Stomach smooth muscle (tissue), 2 donors: ENCODE measurements around the gene UGT3A2.
"Not testable (repeated sequence)": the region's sequence is repeated elsewhere in the genome, so short reads cannot be mapped to it uniquely, and the experiment has no call there.

Experiments
- H3K27ac ChIP-seq: one replicate; pipeline ENCODE4 v1.7.0; 2013; ENCODE audit warnings: mild to moderate bottlenecking, low read length, inconsistent platforms
- H3K27me3 ChIP-seq, 2 donors: one replicate each; pipeline ENCODE4 v1.7.0; 2013; ENCODE audit warnings: low read length in 2 of 2; ENCODE audit not compliant: insufficient read depth in 2 of 2, control insufficient read depth in 1 of 2
- H3K36me3 ChIP-seq, 2 donors: one replicate each; pipeline ENCODE4 v1.7.0; 2013; ENCODE audit warnings: low read length in 2 of 2; ENCODE audit not compliant: control insufficient read depth in 2 of 2, insufficient read depth in 2 of 2
- H3K4me1 ChIP-seq: one replicate; pipeline ENCODE4 v1.7.0; 2013; ENCODE audit warnings: low read length; ENCODE audit not compliant: control insufficient read depth, insufficient read depth
- H3K4me3 ChIP-seq, 2 donors: one replicate each; pipeline ENCODE4 v1.7.0; 2013; ENCODE audit warnings: low read length in 2 of 2
- H3K9ac ChIP-seq, 2 donors: one replicate each; pipeline ENCODE4 v1.7.0; 2013; ENCODE audit warnings: low read length in 2 of 2, mild to moderate bottlenecking in 1 of 2
- H3K9me3 ChIP-seq, 2 donors: one replicate each; pipeline ENCODE4 v1.7.0; 2013; ENCODE audit warnings: low read length in 2 of 2; ENCODE audit not compliant: control insufficient read depth in 2 of 2
- donor health status: healthy.
- donor health status: Pancreatic carcinoma.

The UGT3A2 gene

GRCh38 chr5:36052538-36052937, 14.1 kb downstream of the UGT3A2 start:
- Histone ChIP-seq H3K36me3 (no peaks in the 10 kb centered on the region), H3K9me3 (no peaks in the 10 kb centered on the region), H3K4me3 (no peak overlapping the region), H3K27ac (no peak overlapping the region), H3K4me1 (no peaks in the 10 kb centered on the region), H3K27me3 (no peaks in the 10 kb centered on the region), H3K9ac (no peak overlapping the region)

DNA sequence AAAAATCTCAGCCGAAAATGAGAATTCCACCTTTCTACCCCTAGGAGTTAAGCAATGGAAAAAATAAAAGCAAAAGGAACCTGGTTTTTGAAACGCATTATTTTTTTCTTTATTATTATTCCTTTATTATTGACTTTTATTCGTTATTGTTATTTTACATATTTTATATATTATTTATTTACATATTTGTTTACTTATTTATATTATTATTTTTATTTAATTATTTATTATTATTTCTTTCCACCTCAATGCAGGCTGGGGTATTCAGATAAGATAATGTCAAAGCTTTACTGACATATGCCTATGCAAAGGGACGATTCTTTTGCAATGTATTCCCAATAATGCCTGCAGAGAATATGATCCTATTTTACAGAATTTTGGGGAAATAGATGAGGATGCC, 16.7 kb downstream of the UGT3A2 start:
- no peak overlapping the region for H3K27ac ChIP-seq
- H3K4me1 ChIP-seq, result no peaks in the 10 kb centered on the region
- no peaks in the 10 kb centered on the region for H3K27me3 ChIP-seq
- H3K9ac ChIP-seq, result no peak overlapping the region
- H3K36me3 ChIP-seq, result no peaks in the 10 kb centered on the region
- no peaks in the 10 kb centered on the region for H3K9me3 ChIP-seq
- no peak overlapping the region for H3K4me3 ChIP-seq

GRCh38 chr5:36047384-36048160, 19.1 kb downstream of the UGT3A2 start:
- H3K27me3 ChIP-seq, result no peaks in the 10 kb centered on the region
- H3K4me3 ChIP-seq, result no peak overlapping the region
- H3K9me3 ChIP-seq, result no peaks in the 10 kb centered on the region
- no peaks in the 10 kb centered on the region for H3K36me3 ChIP-seq
- H3K9ac ChIP-seq, result no peak overlapping the region
- H3K4me1 ChIP-seq, result no peaks in the 10 kb centered on the region
- H3K27ac ChIP-seq, result no peak overlapping the region

- Histone ChIP-seq H3K27ac (no peak overlapping the region), H3K27me3 (no peaks in the 10 kb centered on the region), H3K9me3 (no peaks in the 10 kb centered on the region), H3K9ac (no peak overlapping the region), H3K4me1 (no peaks in the 10 kb centered on the region), H3K36me3 (no peaks in the 10 kb centered on the region), H3K4me3 (no peak overlapping the region)
Measured at GRCh38 chr5:36045895-36046294, 20.8 kb downstream of the UGT3A2 start.

DNA sequence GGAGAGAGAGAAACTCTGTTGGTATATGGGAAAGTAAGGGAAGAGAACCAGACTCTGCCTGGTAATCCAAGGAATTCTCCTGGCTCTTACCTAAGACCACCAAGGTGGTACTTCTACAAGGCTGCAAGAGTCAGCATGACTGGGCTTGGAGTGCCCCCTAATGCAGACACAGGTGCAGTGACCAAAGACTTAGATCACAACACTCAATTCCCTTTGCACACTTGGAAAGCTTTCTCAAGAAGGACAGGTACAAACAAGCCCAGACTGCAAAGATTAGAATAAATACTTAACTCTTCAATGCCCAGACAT, 25.2 kb downstream of the UGT3A2 start:
- Histone ChIP-seq H3K36me3 (no peaks in the 10 kb centered on the region), H3K27me3 (no peaks in the 10 kb centered on the region), H3K4me1 (no peaks in the 10 kb centered on the region), H3K4me3 (no peak overlapping the region), H3K9me3 (peaks cover 0 to 4% of the 10 kb centered on the region in 2 donors), H3K27ac (no peak overlapping the region), H3K9ac (no peak overlapping the region)

DNA sequence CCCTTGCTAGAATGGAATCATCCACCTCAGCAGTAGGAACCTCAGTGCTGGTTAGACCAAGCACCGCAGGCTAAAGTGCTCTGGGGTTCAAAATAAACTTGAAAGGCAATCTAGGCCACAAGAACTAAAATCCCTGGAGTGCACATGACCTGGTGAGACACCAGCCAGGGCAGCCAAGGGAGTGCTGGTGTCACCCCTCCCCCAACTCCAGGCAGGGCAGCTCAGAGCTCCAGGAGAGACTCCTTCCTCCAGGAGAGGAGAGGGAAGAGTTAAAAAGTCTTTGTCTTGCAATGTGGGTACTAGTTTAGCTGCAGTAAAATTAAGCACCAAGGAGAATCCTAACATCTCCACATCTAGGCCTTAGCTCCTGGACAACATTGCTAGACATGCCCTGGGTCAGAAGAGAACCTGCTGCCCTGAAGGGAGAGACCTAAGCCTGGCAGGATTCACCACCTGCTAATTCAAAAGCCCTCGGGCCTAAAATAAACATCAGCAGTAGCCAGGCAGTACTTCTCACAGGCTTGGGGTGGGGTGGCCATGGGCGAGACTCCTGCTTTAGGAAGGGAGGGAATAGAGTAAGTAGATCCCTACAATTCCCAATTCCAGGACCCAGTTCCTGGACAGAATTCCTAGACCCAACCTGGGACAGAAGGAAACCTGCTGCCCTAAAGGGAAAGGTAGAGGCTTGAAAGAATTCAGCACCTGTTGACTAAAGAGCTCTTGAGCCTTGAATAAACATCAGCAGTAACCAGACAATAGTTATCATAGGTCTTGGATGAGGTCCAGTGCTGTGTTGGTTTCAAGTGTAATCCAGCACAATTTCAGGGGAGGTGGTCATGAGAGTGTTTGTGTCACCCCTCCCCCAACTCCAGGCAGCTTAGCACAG, 25.8 kb downstream of the UGT3A2 start:
- no peak overlapping the region for H3K27ac ChIP-seq
- H3K36me3 ChIP-seq, result no peaks in the 10 kb centered on the region
- no peaks in the 10 kb centered on the region for H3K27me3 ChIP-seq
- H3K4me3 ChIP-seq, result no peak overlapping the region
- H3K4me1 ChIP-seq, result no peaks in the 10 kb centered on the region
- H3K9ac ChIP-seq, result no peak overlapping the region
- peaks cover 0 to 4% of the 10 kb centered on the region in 2 donors for H3K9me3 ChIP-seq

DNA sequence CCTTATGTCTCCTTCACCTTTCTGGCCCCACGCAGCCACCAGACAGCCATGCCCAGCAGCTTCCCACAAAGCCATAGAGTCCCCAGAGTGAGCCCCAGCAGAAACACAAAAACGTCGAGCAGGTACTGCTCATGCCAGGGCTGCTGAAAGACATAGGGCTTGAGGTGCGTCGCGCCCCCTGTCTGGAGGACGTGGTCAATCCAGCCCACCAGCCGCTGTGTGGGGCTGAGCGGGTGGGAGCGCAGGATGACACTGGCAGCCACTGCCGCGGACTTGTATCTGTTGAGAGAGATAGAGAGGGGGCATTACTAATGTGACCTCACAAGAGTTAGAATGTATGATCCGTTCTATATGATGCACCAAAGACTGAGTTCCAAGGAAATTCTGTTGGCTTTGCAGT, 31.0 kb downstream of the UGT3A2 start:
- no peak overlapping the region for H3K9ac ChIP-seq
- no peak overlapping the region for H3K4me3 ChIP-seq

GRCh38 chr5:36034536-36035134, 32.0 kb downstream of the UGT3A2 start:
- not testable (repeated sequence) for H3K27ac ChIP-seq, H3K4me3 ChIP-seq, H3K9me3 ChIP-seq, H3K27me3 ChIP-seq, H3K4me1 ChIP-seq, H3K9ac ChIP-seq, H3K36me3 ChIP-seq

More for the DNA sequence above, 31.0 kb downstream of the UGT3A2 start:
- peaks cover 0 to 4% of the 10 kb centered on the region in 2 donors for H3K9me3 ChIP-seq
- H3K36me3 ChIP-seq, result no peaks in the 10 kb centered on the region
- H3K27ac ChIP-seq, result no peak overlapping the region
- no peaks in the 10 kb centered on the region for H3K4me1 ChIP-seq
- H3K27me3 ChIP-seq, result no peaks in the 10 kb centered on the region

GRCh38 chr5:36033486-36033885, 33.2 kb downstream of the UGT3A2 start:
- Histone ChIP-seq H3K4me1 (no peaks in the 10 kb centered on the region), H3K9ac (no peak overlapping the region), H3K9me3 (no peaks in the 10 kb centered on the region), H3K36me3 (no peaks in the 10 kb centered on the region), H3K27me3 (no peaks in the 10 kb centered on the region), H3K27ac (no peak overlapping the region), H3K4me3 (no peak overlapping the region)

DNA sequence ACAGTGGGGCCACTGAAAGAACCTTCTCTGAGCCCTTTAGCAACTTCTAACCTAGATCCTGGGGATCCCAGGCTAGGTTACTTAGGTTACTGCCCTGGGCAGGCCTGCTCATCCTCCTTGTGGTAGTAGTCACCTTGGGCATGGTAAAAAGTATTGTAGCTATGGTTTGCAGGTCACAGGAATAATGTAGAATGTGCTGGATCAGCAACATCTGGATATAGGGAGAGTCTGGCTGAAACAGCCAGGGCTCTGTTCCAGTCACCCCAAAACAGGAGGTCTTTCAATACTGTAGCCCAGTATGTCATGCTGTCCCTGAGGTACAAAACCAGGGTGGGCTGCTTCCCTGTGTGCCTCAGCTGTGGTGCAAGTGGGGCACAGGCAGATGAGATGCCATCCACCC, 33.6 kb downstream of the UGT3A2 start:
- H3K27ac ChIP-seq, result no peak overlapping the region
- no peak overlapping the region for H3K4me3 ChIP-seq
- H3K9me3 ChIP-seq, result no peaks in the 10 kb centered on the region
- no peak overlapping the region for H3K9ac ChIP-seq
- H3K27me3 ChIP-seq, result no peaks in the 10 kb centered on the region
- no peaks in the 10 kb centered on the region for H3K36me3 ChIP-seq
- no peaks in the 10 kb centered on the region for H3K4me1 ChIP-seq
